OCI-LY7 (cell line): Measurements from ENCODE around the gene KAT2A.

Experiments
- EZH2phosphoT487 ChIP-seq: fragments of 200-600 bp; sonication (generic); IDR thresholded peaks from 2 replicates; pipeline ENCODE4 v1.6.1; 2018; ENCODE audit warnings: low read depth, borderline replicate concordance, mild to moderate bottlenecking, mixed run types, antibody characterized with exemption, low read length, moderate library complexity, mixed read lengths
- TF ChIP-seq, protein P1 (sequence below): fragments of 200-600 bp; sonication (generic); conservative IDR thresholded peaks from 2 replicates; pipeline ENCODE4 v1.5.1; 2014; ENCODE audit warnings: mild to moderate bottlenecking, antibody characterized with exemption, low read length, moderate library complexity, mixed read lengths

DNA sequence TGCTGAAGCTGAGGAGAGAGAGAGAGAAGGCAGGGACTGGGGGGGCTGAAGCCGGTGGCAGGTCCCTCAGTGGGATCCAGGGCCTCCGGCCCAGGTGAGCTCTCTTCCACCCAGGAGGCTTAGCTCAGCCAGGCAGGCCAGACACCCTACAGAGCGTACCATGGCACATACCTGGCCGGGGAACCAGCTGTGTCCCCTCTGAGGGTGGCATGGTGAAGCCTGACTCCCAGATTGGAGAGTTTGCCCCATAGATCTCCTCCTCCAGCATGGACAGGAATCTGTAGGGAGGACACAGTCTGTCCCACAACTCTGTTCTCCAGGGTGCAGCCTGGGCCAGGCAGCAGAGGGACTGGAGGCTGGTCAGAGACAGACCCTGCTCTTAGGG lies 3.0 kb downstream of the KAT2A start:
- TF ChIP-seq, protein P1, sequence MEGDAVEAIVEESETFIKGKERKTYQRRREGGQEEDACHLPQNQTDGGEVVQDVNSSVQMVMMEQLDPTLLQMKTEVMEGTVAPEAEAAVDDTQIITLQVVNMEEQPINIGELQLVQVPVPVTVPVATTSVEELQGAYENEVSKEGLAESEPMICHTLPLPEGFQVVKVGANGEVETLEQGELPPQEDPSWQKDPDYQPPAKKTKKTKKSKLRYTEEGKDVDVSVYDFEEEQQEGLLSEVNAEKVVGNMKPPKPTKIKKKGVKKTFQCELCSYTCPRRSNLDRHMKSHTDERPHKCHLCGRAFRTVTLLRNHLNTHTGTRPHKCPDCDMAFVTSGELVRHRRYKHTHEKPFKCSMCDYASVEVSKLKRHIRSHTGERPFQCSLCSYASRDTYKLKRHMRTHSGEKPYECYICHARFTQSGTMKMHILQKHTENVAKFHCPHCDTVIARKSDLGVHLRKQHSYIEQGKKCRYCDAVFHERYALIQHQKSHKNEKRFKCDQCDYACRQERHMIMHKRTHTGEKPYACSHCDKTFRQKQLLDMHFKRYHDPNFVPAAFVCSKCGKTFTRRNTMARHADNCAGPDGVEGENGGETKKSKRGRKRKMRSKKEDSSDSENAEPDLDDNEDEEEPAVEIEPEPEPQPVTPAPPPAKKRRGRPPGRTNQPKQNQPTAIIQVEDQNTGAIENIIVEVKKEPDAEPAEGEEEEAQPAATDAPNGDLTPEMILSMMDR = no peak
- TF ChIP-seq EZH2phosphoT487 = no peak
